Peyer's patch (tissue), 4 donors: ENCODE measurements around the gene HDAC4.

Experiments used
- CTCF ChIP-seq, 6 experiments: fragments of 450-650 bp in 4 of 6; fragments of 200-600 bp in 2 of 6; sonication (generic) in 1 of 6; IDR thresholded peaks; one replicate each; pipeline ENCODE4 v1.5.1; 2017 to 2019; ENCODE audit warnings: antibody characterized with exemption in 6 of 6, mild to moderate bottlenecking in 3 of 6, moderate library complexity in 1 of 6
- POLR2A ChIP-seq, 2 donors: fragments of 450-650 bp; IDR thresholded peaks; one replicate each; pipeline ENCODE4 v1.5.1; 2017; ENCODE audit warnings: antibody characterized with exemption in 2 of 2, mild to moderate bottlenecking in 2 of 2, moderate library complexity in 2 of 2

- TF ChIP-seq CTCF (IDR thresholded peaks at IDR 0.05) (no peak), POLR2A (IDR thresholded peaks at IDR 0.05) (no peak)
Observed at GRCh38 chr2:239081622-239082021, 319.2 kb downstream of the HDAC4 start.
